ENCODE results near the gene DLGAP4.

DNA sequence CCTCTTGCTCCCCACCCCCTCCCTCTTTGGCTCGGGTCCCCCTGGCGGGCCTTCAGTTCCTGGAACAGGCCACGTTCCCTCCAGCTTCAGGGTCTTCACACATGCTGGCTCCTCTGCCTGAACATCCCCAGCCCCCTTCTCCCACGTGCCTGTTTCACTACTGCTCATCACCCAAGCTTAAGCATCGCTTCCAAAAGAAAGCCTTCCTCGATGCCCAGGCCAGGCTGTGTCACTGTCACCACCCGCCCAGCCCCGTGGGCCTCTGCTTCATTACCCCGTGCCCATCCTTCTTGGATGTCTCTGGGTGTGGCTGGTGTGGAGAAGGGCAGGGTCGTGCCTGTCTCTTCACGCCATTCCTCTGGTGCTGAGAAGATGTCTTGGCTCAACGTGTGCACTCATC is 2.8 kb downstream of the DLGAP4 start:
- TF ChIP-seq, protein P1, sequence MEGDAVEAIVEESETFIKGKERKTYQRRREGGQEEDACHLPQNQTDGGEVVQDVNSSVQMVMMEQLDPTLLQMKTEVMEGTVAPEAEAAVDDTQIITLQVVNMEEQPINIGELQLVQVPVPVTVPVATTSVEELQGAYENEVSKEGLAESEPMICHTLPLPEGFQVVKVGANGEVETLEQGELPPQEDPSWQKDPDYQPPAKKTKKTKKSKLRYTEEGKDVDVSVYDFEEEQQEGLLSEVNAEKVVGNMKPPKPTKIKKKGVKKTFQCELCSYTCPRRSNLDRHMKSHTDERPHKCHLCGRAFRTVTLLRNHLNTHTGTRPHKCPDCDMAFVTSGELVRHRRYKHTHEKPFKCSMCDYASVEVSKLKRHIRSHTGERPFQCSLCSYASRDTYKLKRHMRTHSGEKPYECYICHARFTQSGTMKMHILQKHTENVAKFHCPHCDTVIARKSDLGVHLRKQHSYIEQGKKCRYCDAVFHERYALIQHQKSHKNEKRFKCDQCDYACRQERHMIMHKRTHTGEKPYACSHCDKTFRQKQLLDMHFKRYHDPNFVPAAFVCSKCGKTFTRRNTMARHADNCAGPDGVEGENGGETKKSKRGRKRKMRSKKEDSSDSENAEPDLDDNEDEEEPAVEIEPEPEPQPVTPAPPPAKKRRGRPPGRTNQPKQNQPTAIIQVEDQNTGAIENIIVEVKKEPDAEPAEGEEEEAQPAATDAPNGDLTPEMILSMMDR (IDR thresholded peaks at IDR 0.05; ENCODE audit: low read depth, low read length, poor library complexity, severe bottlenecking) = no peak
- no peak for TF ChIP-seq EZH2phosphoT487 (IDR thresholded peaks at IDR 0.05; ENCODE audit: borderline replicate concordance, low read length)

All from DOHH2 (cell line).